ENCODE data around the gene PGBD1.
A peak's percentile ranks its signal among the peaks of the same experiment; 100 is the strongest.

The PGBD1 gene

DNA sequence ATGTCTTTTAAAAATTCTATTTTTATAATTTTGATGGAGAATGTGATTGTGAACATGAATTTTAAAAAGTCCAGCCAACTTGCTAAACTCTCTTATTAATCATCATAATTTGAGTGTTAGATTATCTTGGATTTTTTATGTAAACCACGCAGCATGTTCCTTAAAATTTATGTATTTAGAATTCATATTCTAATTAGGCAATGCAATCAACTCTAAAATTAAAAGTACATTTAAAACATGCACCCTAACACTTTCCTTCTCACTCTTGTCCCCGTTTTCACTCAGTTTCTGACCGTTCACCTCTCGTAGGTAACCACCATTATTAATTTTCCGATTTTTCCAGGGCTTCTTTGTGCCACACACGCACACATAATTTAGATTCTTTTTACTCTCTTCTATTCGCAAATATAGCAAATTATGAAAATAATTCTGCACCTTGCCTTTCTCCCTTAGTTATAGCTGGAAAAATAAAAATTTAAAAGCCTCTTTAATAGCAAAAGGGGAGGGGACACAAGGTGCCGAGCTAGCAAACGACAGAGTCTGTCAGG is 68.0 kb downstream of the PGBD1 start:
- peak overlapping the region; percentile 99 for H2AFZ ChIP-seq (ENCODE audit: low read depth, low read length)
- peaks cover 11% of the 10 kb centered on the region for H3K4me1 ChIP-seq (ENCODE audit: insufficient read depth, low read length)
- H3K27me3 ChIP-seq (ENCODE audit: insufficient read depth, low read length) = peaks cover 5% of the 10 kb centered on the region
- H3K4me3 ChIP-seq (ENCODE audit: low read length) = peak overlapping the region; percentile 94
- H3K9me3 ChIP-seq (ENCODE audit: low read length) = peaks cover 3% of the 10 kb centered on the region
- no peaks in the 10 kb centered on the region for H3K36me3 ChIP-seq (ENCODE audit: insufficient read depth, low read length)

DNA sequence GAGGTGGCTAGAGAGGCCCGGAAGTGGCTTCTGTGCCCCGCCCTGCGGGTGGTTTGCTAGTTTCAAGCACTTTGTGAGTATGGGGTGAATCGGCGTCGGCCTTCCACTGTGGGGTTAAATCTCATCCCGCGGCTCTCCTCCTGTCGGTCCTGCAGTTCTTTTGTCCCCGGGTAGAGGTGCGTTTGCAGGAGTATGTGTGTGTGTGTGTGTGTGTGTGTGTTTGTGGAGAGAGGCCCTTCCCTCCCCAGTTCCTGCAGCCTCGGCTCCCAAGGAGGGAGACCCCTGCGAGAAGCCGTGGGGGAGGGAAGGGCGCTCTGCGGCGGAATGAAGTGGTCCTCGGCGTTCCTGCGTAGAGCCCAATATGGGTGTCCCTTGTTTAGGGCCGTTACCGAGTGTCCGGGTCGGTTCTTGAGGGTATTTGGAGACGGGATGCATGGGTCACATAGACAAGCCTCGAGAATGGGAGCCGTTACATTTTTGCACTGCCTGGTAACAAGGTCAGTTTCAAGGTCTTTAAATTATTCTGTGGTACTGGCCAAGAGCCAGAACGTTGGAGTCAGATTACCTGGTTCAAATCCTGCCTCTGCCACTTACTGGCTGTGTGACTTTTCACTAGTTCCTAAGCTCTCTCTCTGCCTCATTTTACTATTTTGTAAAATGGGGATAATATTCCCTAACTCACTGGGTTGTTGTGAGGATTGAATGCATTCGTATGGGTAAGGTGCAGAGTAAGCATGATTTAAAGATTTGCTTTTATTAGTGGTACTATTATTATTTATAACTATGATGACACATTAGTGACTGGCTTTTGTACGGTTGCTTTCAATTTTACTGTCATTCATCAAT is 68.7 kb downstream of the PGBD1 start, which contains the start of gene ZKSCAN3:
ZKSCAN3 (plus strand) TSS at position 56 of the 846 bp plus-strand sequence. CDS start 9,640 bp downstream, outside the sequence.
- no peaks in the 10 kb centered on the region for H3K36me3 ChIP-seq (ENCODE audit: insufficient read depth, low read length)
- peaks cover 3% of the 10 kb centered on the region for H3K9me3 ChIP-seq (ENCODE audit: low read length)
- H2AFZ ChIP-seq (ENCODE audit: low read depth, low read length) = peak within 1 kb of the TSS; percentile 99
- peaks cover 11% of the 10 kb centered on the region for H3K4me1 ChIP-seq (ENCODE audit: insufficient read depth, low read length)
- peak within 1 kb of the TSS; percentile 94 for H3K4me3 ChIP-seq (ENCODE audit: low read length)
- peaks cover 5% of the 10 kb centered on the region for H3K27me3 ChIP-seq (ENCODE audit: insufficient read depth, low read length)

DNA sequence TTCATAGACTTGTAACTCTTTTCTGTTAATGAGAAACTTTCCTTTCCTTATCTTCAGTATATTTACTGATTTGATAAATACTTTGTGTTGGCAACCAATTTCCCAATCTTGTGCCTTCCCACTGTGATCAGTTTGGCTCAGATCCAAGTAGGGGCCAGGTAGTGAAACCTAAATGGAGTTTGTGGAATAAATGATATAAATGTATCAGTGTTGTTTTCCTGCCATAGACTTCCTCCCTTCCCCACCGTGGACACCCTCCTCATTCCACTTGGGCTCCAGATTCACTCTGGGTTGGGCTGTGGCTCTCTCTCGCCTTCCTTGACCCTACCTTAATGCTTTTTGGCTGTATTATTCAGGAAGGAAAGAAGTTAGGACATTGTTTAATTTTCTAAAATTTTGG is 69.7 kb downstream of the PGBD1 start:
- H3K36me3 ChIP-seq (ENCODE audit: insufficient read depth, low read length) = no peaks in the 10 kb centered on the region
- H3K27me3 ChIP-seq (ENCODE audit: insufficient read depth, low read length) = peaks cover 5% of the 10 kb centered on the region
- peaks cover 3% of the 10 kb centered on the region for H3K9me3 ChIP-seq (ENCODE audit: low read length)
- H3K4me3 ChIP-seq (ENCODE audit: low read length) = peak overlapping the region; percentile 94
- H3K4me1 ChIP-seq (ENCODE audit: insufficient read depth, low read length) = peaks cover 16% of the 10 kb centered on the region
- no peak overlapping the region for H2AFZ ChIP-seq (ENCODE audit: low read depth, low read length)

GRCh38 chr6:28351493-28351925 is 70.1 kb downstream of the PGBD1 start:
- H2AFZ ChIP-seq (ENCODE audit: low read depth, low read length) = no peak overlapping the region
- H3K36me3 ChIP-seq (ENCODE audit: insufficient read depth, low read length) = no peaks in the 10 kb centered on the region
- no peak overlapping the region for H3K4me3 ChIP-seq (ENCODE audit: low read length)
- H3K4me1 ChIP-seq (ENCODE audit: insufficient read depth, low read length) = peaks cover 16% of the 10 kb centered on the region
- peaks cover 3% of the 10 kb centered on the region for H3K9me3 ChIP-seq (ENCODE audit: low read length)
- peaks cover 5% of the 10 kb centered on the region for H3K27me3 ChIP-seq (ENCODE audit: insufficient read depth, low read length)

Data from neuron (in vitro differentiated cells).